HG03159 (cell line): ENCODE data around the gene INPP4B.

Source experiments
- ATAC-seq: cut with Tn5 transposase; IDR thresholded peaks from one replicate; pipeline ENCODE4 v1.9.1; 2021; ENCODE audit warnings: mild to moderate bottlenecking, moderate library complexity; ENCODE audit not compliant: unreplicated experiment

Gene INPP4B

GRCh38 chr4:142271832-142272231 is 574.3 kb downstream of the INPP4B start:
- no peak for ATAC-seq

GRCh38 chr4:142267101-142267500 is 579.0 kb downstream of the INPP4B start:
- no peak for ATAC-seq

GRCh38 chr4:142265946-142266345 is 580.2 kb downstream of the INPP4B start:
- no peak for ATAC-seq

- no peak for ATAC-seq
These were observed 580.6 kb downstream of the INPP4B start for GRCh38 chr4:142265536-142265935.

GRCh38 chr4:142264961-142265360 is 581.1 kb downstream of the INPP4B start:
- no peak for ATAC-seq

GRCh38 chr4:142262956-142263355 is 583.1 kb downstream of the INPP4B start:
- ATAC-seq: no peak

GRCh38 chr4:142248946-142249345 is 597.2 kb downstream of the INPP4B start:
- no peak for ATAC-seq

GRCh38 chr4:142243255-142243654 is 602.8 kb downstream of the INPP4B start:
- ATAC-seq: no peak

GRCh38 chr4:142242156-142242555 is 603.9 kb downstream of the INPP4B start:
- ATAC-seq: no peak

- no peak for ATAC-seq
These were observed 607.5 kb downstream of the INPP4B start for GRCh38 chr4:142238589-142238988.

GRCh38 chr4:142236268-142236667 is 609.8 kb downstream of the INPP4B start:
- no peak for ATAC-seq

- ATAC-seq: no peak
These were observed 614.3 kb downstream of the INPP4B start for GRCh38 chr4:142231787-142232186.

- no peak for ATAC-seq
These were observed 615.1 kb downstream of the INPP4B start for GRCh38 chr4:142230991-142231390.

GRCh38 chr4:142226014-142226413 is 620.1 kb downstream of the INPP4B start:
- ATAC-seq: no peak

- no peak for ATAC-seq
These were observed 624.0 kb downstream of the INPP4B start for GRCh38 chr4:142222127-142222526.

GRCh38 chr4:142218726-142219125 is 627.4 kb downstream of the INPP4B start:
- ATAC-seq: no peak

- ATAC-seq: no peak
These were observed 634.7 kb downstream of the INPP4B start for GRCh38 chr4:142211444-142211843.

- ATAC-seq: no peak
These were observed 642.6 kb downstream of the INPP4B start for GRCh38 chr4:142203505-142203904.

- peak; percentile 74 for ATAC-seq
These were observed 643.4 kb downstream of the INPP4B start for GRCh38 chr4:142202404-142203332.

- ATAC-seq: no peak
These were observed 645.1 kb downstream of the INPP4B start for GRCh38 chr4:142201041-142201440.

GRCh38 chr4:142194905-142195304 is 651.2 kb downstream of the INPP4B start:
- no peak for ATAC-seq

GRCh38 chr4:142191901-142192300 is 654.2 kb downstream of the INPP4B start:
- ATAC-seq: no peak

- ATAC-seq: no peak
These were observed 665.1 kb downstream of the INPP4B start for GRCh38 chr4:142181021-142181420.
